Naive thymus-derived CD4-positive, alpha-beta T cell (primary cell): ENCODE results near the gene PLA2G15. TPM values are rescaled to one million over a fixed set of nuclear protein-coding genes. Genes with fewer than 3 reads are reported as not detected.

ENCODE experiments used
- ATAC-seq: fragments of 150-1000 bp; cut with Tn5 transposase; 2 replicates; pipeline ENCODE4 v1.10.0; 2021; ENCODE audit warnings: mild to moderate bottlenecking, moderate library complexity
- CTCF ChIA-PET: fragments of 350-600 bp; sonication (Branson Sonifier 250); formaldehyde crosslinking; loops from one replicate; lab custom pipeline; 2021; ENCODE audit warnings: antibody characterized with exemption; lab: Charles Lee
- POLR2A ChIA-PET: fragments of 350-600 bp; sonication (Branson Sonifier 250); formaldehyde crosslinking; loops from one replicate; lab custom pipeline; 2021; ENCODE audit warnings: antibody characterized with exemption, inconsistent platforms; lab: Charles Lee
- DNase-seq, 9 donors: peaks; one replicate each; pipeline versions ENCODE4 v3.0.0 to v3.0.0-alpha.2; 2020 to 2022; ENCODE audit warnings: mixed read lengths in 1 of 9
- H3K27ac ChIP-seq: one replicate; pipeline ENCODE4 v1.7.0; 2013; ENCODE audit warnings: mild to moderate bottlenecking, low read depth, low read length, moderate library complexity
- H3K27me3 ChIP-seq, 2 donors: one replicate each; pipeline ENCODE4 v1.7.0; 2013; ENCODE audit warnings: low read length in 2 of 2, mild to moderate bottlenecking in 2 of 2, moderate library complexity in 2 of 2; ENCODE audit not compliant: control insufficient read depth in 2 of 2, insufficient read depth in 2 of 2
- H3K36me3 ChIP-seq, 3 experiments: 1 replicate in 2 of 3; 2 replicates in 1 of 3; pipeline ENCODE4 v1.7.0; 2013; ENCODE audit warnings: low read length in 3 of 3, mild to moderate bottlenecking in 3 of 3, moderate library complexity in 1 of 3; ENCODE audit not compliant: insufficient read depth in 3 of 3, control insufficient read depth in 2 of 3
- H3K4me1 ChIP-seq, 2 donors: one replicate each; pipeline ENCODE4 v1.7.0; 2013; ENCODE audit warnings: low read length in 2 of 2, mild to moderate bottlenecking in 2 of 2, moderate library complexity in 1 of 2; ENCODE audit not compliant: control insufficient read depth in 2 of 2, insufficient read depth in 2 of 2
- H3K4me3 ChIP-seq: 2 replicates; pipeline ENCODE4 v1.7.0; 2013; ENCODE audit warnings: mild to moderate bottlenecking, low read length
- H3K9me3 ChIP-seq, 3 experiments: 1 replicate in 2 of 3; 2 replicates in 1 of 3; pipeline ENCODE4 v1.7.0; 2013; ENCODE audit warnings: low read length in 3 of 3; ENCODE audit not compliant: control insufficient read depth in 2 of 3
- H3K27ac Mint-ChIP-seq, 9 donors: one replicate each; pipeline ENCODE4 v1.8.0; 2020 to 2022; ENCODE audit warnings: mixed read lengths in 9 of 9, mild to moderate bottlenecking in 8 of 9, moderate library complexity in 5 of 9, inconsistent platforms in 2 of 9
- H3K27me3 Mint-ChIP-seq, 5 donors: one replicate each; pipeline ENCODE4 v1.8.0; 2021 to 2022; ENCODE audit warnings: mixed read lengths in 5 of 5, mild to moderate bottlenecking in 1 of 5
- H3K36me3 Mint-ChIP-seq, 5 donors: one replicate each; pipeline ENCODE4 v1.8.0; 2020 to 2022; ENCODE audit warnings: mixed read lengths in 5 of 5, mild to moderate bottlenecking in 3 of 5, inconsistent platforms in 1 of 5
- H3K4me1 Mint-ChIP-seq, 7 donors: one replicate each; pipeline ENCODE4 v1.8.0; 2020 to 2022; ENCODE audit warnings: mixed read lengths in 7 of 7, mild to moderate bottlenecking in 3 of 7, inconsistent platforms in 1 of 7
- H3K4me3 Mint-ChIP-seq, 10 donors: one replicate each; pipeline ENCODE4 v1.8.0; 2020 to 2022; ENCODE audit warnings: mild to moderate bottlenecking in 10 of 10, mixed read lengths in 10 of 10, moderate library complexity in 6 of 10, inconsistent platforms in 2 of 10
- H3K9me3 Mint-ChIP-seq, 11 donors: one replicate each; pipeline ENCODE4 v1.8.0; 2020 to 2022; ENCODE audit warnings: mixed read lengths in 11 of 11, mild to moderate bottlenecking in 4 of 11, inconsistent platforms in 1 of 11, moderate library complexity in 1 of 11
- intact Hi-C, 2 donors: fragments of 100-400 bp; cut with micrococcal nuclease; formaldehyde crosslinking; loops; one replicate each; pipeline ENCODE4 v1.15.1; 2023
- polyA plus RNA-seq, 2 donors: library from polyadenylated mRNA; unstranded; fragments of 300-500 nt; fragmentation: Illumina TruSeq; gene quantifications; one replicate each; pipeline ENCODE4 v1.2.3, GENCODE V29; 2021
- total RNA-seq, 6 experiments: library from RNA in 5 of 6; stranded (reverse) in 5 of 6; gene quantifications; 1 replicate in 5 of 6; 2 replicates in 1 of 6; pipeline ENCODE4 v1.2.3 and lab custom pipeline; 2021 to 2026

The PLA2G15 gene
- total and polyA plus RNA-seq, 7 experiments from 2014 or later: 6.8 to 16.8 (median 9.9) TPM

- Mint-ChIP-seq H3K36me3 (peaks cover 4 to 45% (median 30%) of the 10 kb centered on the region in 5 donors), H3K4me3 (peak overlapping the region; percentile 57 to 100 (median 81)), H3K27me3 (no peaks in the 10 kb centered on the region), H3K4me1 (peaks cover 39 to 89% (median 80%) of the 10 kb centered on the region in 7 donors), H3K9me3 (peaks cover 0 to 2% (median 0%) of the 10 kb centered on the region in 11 donors), H3K27ac (peak overlapping the region; percentile 94 to 98 (median 97))
- ChIA-PET CTCF (interaction anchor here (1.0 to 27.4 kb wide), 7 partner anchors 11 to 202 kb away, joined by 3 to 317 read pairs (median 19); partner anchors contain the start of genes PRMT7, SLC7A6 and SLC7A6OS), POLR2A (interaction anchor here (1.5 to 25.4 kb wide), 6 partner anchors 7 to 52 kb away, joined by 4 to 531 read pairs (median 24); partner anchors contain the start of genes PRMT7, SLC7A6 and SLC7A6OS)
- Histone ChIP-seq H3K4me1 (peaks cover 57 to 84% of the 10 kb centered on the region in 2 donors), H3K4me3 (peak overlapping the region; percentile 15), H3K27me3 (no peaks in the 10 kb centered on the region), H3K36me3 (peaks cover 0 to 25% (median 10%) of the 10 kb centered on the region in 3 experiments), H3K9me3 (no peaks in the 10 kb centered on the region), H3K27ac (peak overlapping the region; percentile 83)
- intact Hi-C loops: loop anchor here in 1 of 2 donors (1.0 kb wide), 1 partner anchor 8 kb away; no protein-coding TSS in a partner anchor
- no peak for DNase-seq
- no peak for ATAC-seq
Measured at GRCh38 chr16:68273459-68273858, 28.3 kb downstream of the PLA2G15 start.

- peak overlapping the region; percentile 76 to 98 (median 97) for H3K27ac Mint-ChIP-seq
- H3K27ac ChIP-seq: peak overlapping the region; percentile 83
- POLR2A ChIA-PET: interaction anchor here (0.6 to 25.4 kb wide), 5 partner anchors 10 to 52 kb away, joined by 4 to 531 read pairs (median 22); partner anchors contain the start of genes PRMT7, SLC7A6 and SLC7A6OS
- H3K36me3 ChIP-seq: peaks cover 0 to 25% (median 10%) of the 10 kb centered on the region in 3 experiments
- peak overlapping the region; percentile 54 to 100 (median 79) for H3K4me3 Mint-ChIP-seq
- no peak for DNase-seq
- no peak for ATAC-seq
- H3K4me1 ChIP-seq: peaks cover 57 to 83% of the 10 kb centered on the region in 2 donors
- peaks cover 39 to 87% (median 79%) of the 10 kb centered on the region in 7 donors for H3K4me1 Mint-ChIP-seq
- no peaks in the 10 kb centered on the region for H3K27me3 Mint-ChIP-seq
- peaks cover 4 to 45% (median 30%) of the 10 kb centered on the region in 5 donors for H3K36me3 Mint-ChIP-seq
- CTCF ChIA-PET: interaction anchor here (3.9 to 27.4 kb wide), 2 partner anchors 11 to 13 kb away, joined by 32 to 317 read pairs; partner anchors contain the start of gene SLC7A6
- H3K9me3 ChIP-seq: no peaks in the 10 kb centered on the region
- intact Hi-C loops: loop anchor here in 1 of 2 donors (1.0 kb wide), 1 partner anchor 7 kb away; no protein-coding TSS in a partner anchor
- peaks cover 0 to 2% (median 0%) of the 10 kb centered on the region in 11 donors for H3K9me3 Mint-ChIP-seq
- no peaks in the 10 kb centered on the region for H3K27me3 ChIP-seq
- no peak overlapping the region for H3K4me3 ChIP-seq
Measured at GRCh38 chr16:68273896-68274295, 28.7 kb downstream of the PLA2G15 start.

- peak overlapping the region; percentile 4 for H3K4me3 ChIP-seq
- CTCF ChIA-PET: interaction anchor here (1.9 to 27.4 kb wide), 3 partner anchors 10 to 54 kb away, joined by 6 to 317 read pairs (median 32); partner anchors contain the start of gene SLC7A6
- intact Hi-C loops: no loop called here
Measured at GRCh38 chr16:68274441-68274840, 29.3 kb downstream of the PLA2G15 start.

GRCh38 chr16:68275611-68276191 is 30.5 kb downstream of the PLA2G15 start:
- Mint-ChIP-seq H3K4me1 (peaks cover 40 to 84% (median 74%) of the 10 kb centered on the region in 7 donors), H3K4me3 (peak overlapping the region; percentile 71 to 100 (median 80)), H3K27me3 (no peaks in the 10 kb centered on the region), H3K9me3 (peaks cover 0 to 2% (median 0%) of the 10 kb centered on the region in 11 donors), H3K27ac (peak overlapping the region; percentile 89 to 98 (median 97)), H3K36me3 (peaks cover 4 to 49% (median 29%) of the 10 kb centered on the region in 5 donors)
- Histone ChIP-seq H3K4me3 (peak overlapping the region; percentile 38), H3K27ac (peak overlapping the region; percentile 83), H3K4me1 (peaks cover 58 to 83% of the 10 kb centered on the region in 2 donors), H3K9me3 (no peaks in the 10 kb centered on the region), H3K27me3 (no peaks in the 10 kb centered on the region), H3K36me3 (peaks cover 0 to 30% (median 10%) of the 10 kb centered on the region in 3 experiments)
- ChIA-PET POLR2A (interaction anchor here (0.7 to 25.4 kb wide), 8 partner anchors 8 to 277 kb away, joined by 3 to 531 read pairs (median 6); partner anchors contain the start of genes PLA2G15, PRMT7, SLC7A6 and SLC7A6OS), CTCF (interaction anchor here (1.6 to 27.4 kb wide), 5 partner anchors 9 to 53 kb away, joined by 5 to 317 read pairs (median 6); partner anchors contain the start of gene SLC7A6)
- intact Hi-C loops: loop anchor here (1.0 kb wide), 7 partner anchors 9 to 35 kb away; partner anchors contain the start of genes PLA2G15 (in 1 of the 2), SLC7A6 (in 1 of the 2) and SLC7A6OS (in 1 of the 2)
- ATAC-seq: peak; percentile 86
- peak in 7 of 9 donors; percentile 68 to 84 (median 83) for DNase-seq

More at GRCh38 chr16:68274441-68274840, 29.3 kb downstream of the PLA2G15 start:
- peaks cover 0 to 2% (median 0%) of the 10 kb centered on the region in 11 donors for H3K9me3 Mint-ChIP-seq
- H3K9me3 ChIP-seq: no peaks in the 10 kb centered on the region
- H3K27ac ChIP-seq: peak overlapping the region; percentile 83
- no peaks in the 10 kb centered on the region for H3K27me3 ChIP-seq
- H3K36me3 ChIP-seq: peaks cover 0 to 25% (median 10%) of the 10 kb centered on the region in 3 experiments
- H3K36me3 Mint-ChIP-seq: peaks cover 4 to 42% (median 24%) of the 10 kb centered on the region in 5 donors
- peaks cover 52 to 83% of the 10 kb centered on the region in 2 donors for H3K4me1 ChIP-seq
- peak overlapping the region; percentile 39 to 100 (median 79) for H3K4me3 Mint-ChIP-seq
- POLR2A ChIA-PET: interaction anchor here (0.6 to 25.4 kb wide), 6 partner anchors 11 to 165 kb away, joined by 3 to 531 read pairs (median 13); partner anchors contain the start of genes PRMT7, SLC7A6 and SLC7A6OS
- H3K27ac Mint-ChIP-seq: peak overlapping the region; percentile 76 to 98 (median 97)
- DNase-seq: no peak
- no peaks in the 10 kb centered on the region for H3K27me3 Mint-ChIP-seq
- peaks cover 39 to 87% (median 78%) of the 10 kb centered on the region in 7 donors for H3K4me1 Mint-ChIP-seq
- ATAC-seq: no peak

GRCh38 chr16:68276223-68276622 is 31.1 kb downstream of the PLA2G15 start:
- Mint-ChIP-seq H3K36me3 (peaks cover 7 to 50% (median 32%) of the 10 kb centered on the region in 5 donors), H3K4me1 (peaks cover 40 to 84% (median 74%) of the 10 kb centered on the region in 7 donors), H3K27ac (peak overlapping the region; percentile 89 to 98 (median 97)), H3K27me3 (no peaks in the 10 kb centered on the region), H3K9me3 (peaks cover 0 to 2% (median 0%) of the 10 kb centered on the region in 11 donors), H3K4me3 (peak overlapping the region; percentile 71 to 100 (median 80))
- peaks cover 61 to 83% of the 10 kb centered on the region in 2 donors for H3K4me1 ChIP-seq
- ChIA-PET POLR2A (interaction anchor here (0.7 to 25.4 kb wide), 7 partner anchors 8 to 277 kb away, joined by 3 to 531 read pairs (median 6); partner anchors contain the start of genes PLA2G15, PRMT7, SLC7A6 and SLC7A6OS), CTCF (interaction anchor here (1.6 to 27.4 kb wide), 5 partner anchors 8 to 53 kb away, joined by 5 to 317 read pairs (median 6); partner anchors contain the start of gene SLC7A6)
- no peaks in the 10 kb centered on the region for H3K27me3 ChIP-seq
- no peaks in the 10 kb centered on the region for H3K9me3 ChIP-seq
- peaks cover 0 to 26% (median 10%) of the 10 kb centered on the region in 3 experiments for H3K36me3 ChIP-seq
- peak overlapping the region; percentile 83 for H3K27ac ChIP-seq
- no peak for DNase-seq
- ATAC-seq: no peak
- H3K4me3 ChIP-seq: peak overlapping the region; percentile 38
- intact Hi-C loops: loop anchor here (1.0 kb wide), 5 partner anchors 8 to 34 kb away; partner anchors contain the start of genes PLA2G15 (in 1 of the 2) and SLC7A6OS (in 1 of the 2)
